WTC11 (cell line): ENCODE measurements around the gene CRACR2B. TPM values are rescaled to one million over a fixed set of nuclear protein-coding genes. Genes with fewer than 3 reads are reported as not detected.

Experiments used
- AR ChIP-seq: fragments of 250-450 bp; sonication (Bioruptor Pico); IDR thresholded peaks from 2 replicates; pipeline ENCODE4 v1.9.0; 2021; ENCODE audit warnings: mild to moderate bottlenecking
- ARID4B ChIP-seq: sonication (generic); formaldehyde crosslinking; IDR thresholded peaks from 2 replicates; pipeline ENCODE4 v1.8.0; 2023; ENCODE audit warnings: missing genetic modification reagents, mild to moderate bottlenecking, borderline replicate concordance
- CREB1 ChIP-seq: sonication (generic); formaldehyde crosslinking; IDR thresholded peaks from 2 replicates; pipeline ENCODE4 v1.8.0; 2023; ENCODE audit warnings: mild to moderate bottlenecking, missing genetic modification reagents
- MYBL2 ChIP-seq: sonication (generic); formaldehyde crosslinking; IDR thresholded peaks from 2 replicates; pipeline ENCODE4 v1.8.1; 2023; ENCODE audit warnings: mild to moderate bottlenecking, moderate library complexity, missing genetic modification reagents
- PRDM15 ChIP-seq: sonication (generic); formaldehyde crosslinking; IDR thresholded peaks from 2 replicates; pipeline ENCODE4 v1.8.0; 2022; ENCODE audit warnings: missing genetic modification reagents
- SP1 ChIP-seq: sonication (generic); formaldehyde crosslinking; conservative IDR thresholded peaks from 2 replicates; pipeline ENCODE4 v1.8.1; 2022; ENCODE audit warnings: missing genetic modification reagents
- USF1 ChIP-seq: sonication (generic); formaldehyde crosslinking; IDR thresholded peaks from 2 replicates; pipeline ENCODE4 v1.8.0; 2022; ENCODE audit warnings: mild to moderate bottlenecking, missing genetic modification reagents
- ZNF263 ChIP-seq: sonication (generic); formaldehyde crosslinking; IDR thresholded peaks from 2 replicates; pipeline ENCODE4 v1.8.1; 2022; ENCODE audit warnings: low read depth, mild to moderate bottlenecking, moderate library complexity, missing genetic modification reagents
- total RNA-seq: library from RNA; stranded (reverse); gene quantifications from 3 replicates; pipeline ENCODE4 v1.2.3, GENCODE V29; 2021
- TF ChIP-seq, protein P1 (sequence below): fragments of 250-450 bp; sonication (Bioruptor Pico); conservative IDR thresholded peaks from 2 replicates; pipeline ENCODE4 v1.9.0; 2021; ENCODE audit warnings: mild to moderate bottlenecking
- TF ChIP-seq, protein P2 (sequence below): sonication (generic); formaldehyde crosslinking; IDR thresholded peaks from 2 replicates; pipeline ENCODE4 v1.8.1; 2023; ENCODE audit warnings: mild to moderate bottlenecking, missing genetic modification reagents, borderline replicate concordance
- TF ChIP-seq, protein P3 (sequence below): sonication (generic); formaldehyde crosslinking; conservative IDR thresholded peaks from 2 replicates; pipeline ENCODE4 v1.8.1; 2023; ENCODE audit warnings: mild to moderate bottlenecking, low read depth, missing genetic modification reagents, moderate library complexity
- TF ChIP-seq, protein P4 (sequence below): sonication (generic); formaldehyde crosslinking; IDR thresholded peaks from 2 replicates; pipeline ENCODE4 v1.8.0; 2023; ENCODE audit warnings: mild to moderate bottlenecking, missing genetic modification reagents

CRACR2B gene
- total RNA-seq, 1 experiment from 2014 or later: 46.5 TPM

DNA sequence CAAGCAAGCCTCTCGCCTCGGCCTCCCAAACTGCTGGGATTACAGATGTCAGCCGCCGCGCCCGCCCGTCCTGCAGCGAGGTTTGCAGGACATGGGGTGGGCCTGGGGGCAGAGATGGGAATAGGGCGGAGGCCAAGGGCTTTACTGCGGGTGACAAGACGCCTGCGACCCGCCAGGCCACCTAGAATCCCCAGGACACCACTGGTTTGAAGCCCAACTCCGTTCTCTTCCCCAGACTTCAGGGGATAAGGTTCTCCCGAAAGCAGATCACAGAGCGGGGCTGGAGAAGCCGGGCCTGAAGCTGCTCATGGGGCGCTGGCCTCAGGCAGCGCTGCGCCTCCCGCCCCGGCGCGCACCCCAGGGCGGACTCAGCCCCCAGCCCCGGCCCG, 14.3 kb downstream of the CRACR2B start (continued):
- TF ChIP-seq, protein P1, sequence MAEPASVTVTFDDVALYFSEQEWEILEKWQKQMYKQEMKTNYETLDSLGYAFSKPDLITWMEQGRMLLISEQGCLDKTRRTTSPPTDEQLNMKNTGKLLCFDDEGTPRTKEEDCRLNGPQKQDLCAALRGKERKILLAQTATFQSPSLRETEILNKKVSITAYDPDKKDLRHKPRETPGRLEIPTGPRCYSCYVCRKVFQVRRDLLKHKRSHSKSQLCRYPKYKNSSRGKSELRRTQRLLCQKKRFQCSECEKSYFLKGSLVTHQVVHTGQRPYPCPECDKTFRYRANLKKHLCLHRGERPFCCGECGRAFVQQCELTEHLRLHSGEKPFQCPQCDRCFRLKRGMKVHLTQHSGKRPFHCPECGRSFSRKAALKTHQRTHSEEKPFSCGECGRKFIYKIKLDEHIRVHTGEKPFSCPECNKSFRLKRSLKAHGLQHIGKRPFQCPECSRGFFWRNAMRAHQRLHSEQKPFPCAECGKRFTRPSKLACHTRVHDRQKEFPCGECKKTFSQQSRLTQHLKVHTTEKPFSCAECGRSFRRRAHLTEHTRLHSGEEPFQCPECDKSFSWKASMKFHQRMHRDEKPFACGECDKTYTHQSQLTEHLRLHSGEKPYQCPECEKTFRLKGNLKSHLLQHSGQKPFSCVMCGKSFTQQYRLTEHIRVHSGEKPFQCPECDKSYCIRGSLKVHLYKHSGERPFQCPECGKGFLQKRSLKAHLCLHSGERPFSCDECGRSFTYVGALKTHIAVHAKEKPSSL (CRISPR knock-in tag): no peak
- TF ChIP-seq ARID4B (CRISPR knock-in tag): no peak
- 0 out of 2 replicates have a peak, but pooled peaks have one; percentile 10 for TF ChIP-seq PRDM15 (CRISPR knock-in tag)
- TF ChIP-seq, protein P2, sequence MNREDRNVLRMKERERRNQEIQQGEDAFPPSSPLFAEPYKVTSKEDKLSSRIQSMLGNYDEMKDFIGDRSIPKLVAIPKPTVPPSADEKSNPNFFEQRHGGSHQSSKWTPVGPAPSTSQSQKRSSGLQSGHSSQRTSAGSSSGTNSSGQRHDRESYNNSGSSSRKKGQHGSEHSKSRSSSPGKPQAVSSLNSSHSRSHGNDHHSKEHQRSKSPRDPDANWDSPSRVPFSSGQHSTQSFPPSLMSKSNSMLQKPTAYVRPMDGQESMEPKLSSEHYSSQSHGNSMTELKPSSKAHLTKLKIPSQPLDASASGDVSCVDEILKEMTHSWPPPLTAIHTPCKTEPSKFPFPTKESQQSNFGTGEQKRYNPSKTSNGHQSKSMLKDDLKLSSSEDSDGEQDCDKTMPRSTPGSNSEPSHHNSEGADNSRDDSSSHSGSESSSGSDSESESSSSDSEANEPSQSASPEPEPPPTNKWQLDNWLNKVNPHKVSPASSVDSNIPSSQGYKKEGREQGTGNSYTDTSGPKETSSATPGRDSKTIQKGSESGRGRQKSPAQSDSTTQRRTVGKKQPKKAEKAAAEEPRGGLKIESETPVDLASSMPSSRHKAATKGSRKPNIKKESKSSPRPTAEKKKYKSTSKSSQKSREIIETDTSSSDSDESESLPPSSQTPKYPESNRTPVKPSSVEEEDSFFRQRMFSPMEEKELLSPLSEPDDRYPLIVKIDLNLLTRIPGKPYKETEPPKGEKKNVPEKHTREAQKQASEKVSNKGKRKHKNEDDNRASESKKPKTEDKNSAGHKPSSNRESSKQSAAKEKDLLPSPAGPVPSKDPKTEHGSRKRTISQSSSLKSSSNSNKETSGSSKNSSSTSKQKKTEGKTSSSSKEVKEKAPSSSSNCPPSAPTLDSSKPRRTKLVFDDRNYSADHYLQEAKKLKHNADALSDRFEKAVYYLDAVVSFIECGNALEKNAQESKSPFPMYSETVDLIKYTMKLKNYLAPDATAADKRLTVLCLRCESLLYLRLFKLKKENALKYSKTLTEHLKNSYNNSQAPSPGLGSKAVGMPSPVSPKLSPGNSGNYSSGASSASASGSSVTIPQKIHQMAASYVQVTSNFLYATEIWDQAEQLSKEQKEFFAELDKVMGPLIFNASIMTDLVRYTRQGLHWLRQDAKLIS (CRISPR knock-in tag): no peak
- TF ChIP-seq USF1 (CRISPR knock-in tag): no peak
- TF ChIP-seq, protein P3, sequence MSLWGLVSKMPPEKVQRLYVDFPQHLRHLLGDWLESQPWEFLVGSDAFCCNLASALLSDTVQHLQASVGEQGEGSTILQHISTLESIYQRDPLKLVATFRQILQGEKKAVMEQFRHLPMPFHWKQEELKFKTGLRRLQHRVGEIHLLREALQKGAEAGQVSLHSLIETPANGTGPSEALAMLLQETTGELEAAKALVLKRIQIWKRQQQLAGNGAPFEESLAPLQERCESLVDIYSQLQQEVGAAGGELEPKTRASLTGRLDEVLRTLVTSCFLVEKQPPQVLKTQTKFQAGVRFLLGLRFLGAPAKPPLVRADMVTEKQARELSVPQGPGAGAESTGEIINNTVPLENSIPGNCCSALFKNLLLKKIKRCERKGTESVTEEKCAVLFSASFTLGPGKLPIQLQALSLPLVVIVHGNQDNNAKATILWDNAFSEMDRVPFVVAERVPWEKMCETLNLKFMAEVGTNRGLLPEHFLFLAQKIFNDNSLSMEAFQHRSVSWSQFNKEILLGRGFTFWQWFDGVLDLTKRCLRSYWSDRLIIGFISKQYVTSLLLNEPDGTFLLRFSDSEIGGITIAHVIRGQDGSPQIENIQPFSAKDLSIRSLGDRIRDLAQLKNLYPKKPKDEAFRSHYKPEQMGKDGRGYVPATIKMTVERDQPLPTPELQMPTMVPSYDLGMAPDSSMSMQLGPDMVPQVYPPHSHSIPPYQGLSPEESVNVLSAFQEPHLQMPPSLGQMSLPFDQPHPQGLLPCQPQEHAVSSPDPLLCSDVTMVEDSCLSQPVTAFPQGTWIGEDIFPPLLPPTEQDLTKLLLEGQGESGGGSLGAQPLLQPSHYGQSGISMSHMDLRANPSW (CRISPR knock-in tag): no peak
- TF ChIP-seq MYBL2 (CRISPR knock-in tag): 0 out of 2 replicates have a peak, but pooled peaks have one; percentile 19
- TF ChIP-seq AR (CRISPR knock-in tag): no peak
- no peak for TF ChIP-seq SP1
- TF ChIP-seq CREB1 (CRISPR knock-in tag): no peak
- TF ChIP-seq ZNF263 (CRISPR knock-in tag): no peak
- TF ChIP-seq, protein P4, sequence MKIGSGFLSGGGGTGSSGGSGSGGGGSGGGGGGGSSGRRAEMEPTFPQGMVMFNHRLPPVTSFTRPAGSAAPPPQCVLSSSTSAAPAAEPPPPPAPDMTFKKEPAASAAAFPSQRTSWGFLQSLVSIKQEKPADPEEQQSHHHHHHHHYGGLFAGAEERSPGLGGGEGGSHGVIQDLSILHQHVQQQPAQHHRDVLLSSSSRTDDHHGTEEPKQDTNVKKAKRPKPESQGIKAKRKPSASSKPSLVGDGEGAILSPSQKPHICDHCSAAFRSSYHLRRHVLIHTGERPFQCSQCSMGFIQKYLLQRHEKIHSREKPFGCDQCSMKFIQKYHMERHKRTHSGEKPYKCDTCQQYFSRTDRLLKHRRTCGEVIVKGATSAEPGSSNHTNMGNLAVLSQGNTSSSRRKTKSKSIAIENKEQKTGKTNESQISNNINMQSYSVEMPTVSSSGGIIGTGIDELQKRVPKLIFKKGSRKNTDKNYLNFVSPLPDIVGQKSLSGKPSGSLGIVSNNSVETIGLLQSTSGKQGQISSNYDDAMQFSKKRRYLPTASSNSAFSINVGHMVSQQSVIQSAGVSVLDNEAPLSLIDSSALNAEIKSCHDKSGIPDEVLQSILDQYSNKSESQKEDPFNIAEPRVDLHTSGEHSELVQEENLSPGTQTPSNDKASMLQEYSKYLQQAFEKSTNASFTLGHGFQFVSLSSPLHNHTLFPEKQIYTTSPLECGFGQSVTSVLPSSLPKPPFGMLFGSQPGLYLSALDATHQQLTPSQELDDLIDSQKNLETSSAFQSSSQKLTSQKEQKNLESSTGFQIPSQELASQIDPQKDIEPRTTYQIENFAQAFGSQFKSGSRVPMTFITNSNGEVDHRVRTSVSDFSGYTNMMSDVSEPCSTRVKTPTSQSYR: no peak
